Right lobe of liver (tissue), 6 donors: ENCODE measurements around the gene LENEP. TPM values are rescaled to one million over a fixed set of nuclear protein-coding genes. Genes with fewer than 3 reads are reported as not detected.

ENCODE experiments used
- ATAC-seq, 4 donors: fragments of 200-7000 bp; cut with Tn5 transposase; one replicate each; pipeline ENCODE4 v1.9.1; 2020; ENCODE audit warnings: mild to moderate bottlenecking in 4 of 4, moderate library complexity in 4 of 4
- DNase-seq, 3 donors: peaks; one replicate each; pipeline ENCODE4 v3.0.0-alpha.2; 2020
- H3K27ac ChIP-seq, 3 donors: fragments of 200-600 bp; one replicate each; pipeline ENCODE4 v1.8.0; 2022
- H3K27me3 ChIP-seq, 2 donors: fragments of 200-600 bp; one replicate each; pipeline ENCODE4 v1.8.0; 2022
- H3K36me3 ChIP-seq, 4 donors: fragments of 200-600 bp; sonication (generic) in 1 of 4; one replicate each; pipeline versions ENCODE4 v1.5.1 to v1.8.0; 2017 to 2022; ENCODE audit warnings: control low read depth in 1 of 4
- H3K4me1 ChIP-seq, 4 donors: fragments of 200-600 bp; sonication (generic) in 1 of 4; one replicate each; pipeline versions ENCODE4 v1.5.1 to v1.8.0; 2017 to 2022; ENCODE audit warnings: control low read depth in 1 of 4
- H3K4me3 ChIP-seq, 3 donors: fragments of 200-600 bp; one replicate each; pipeline ENCODE4 v1.8.0; 2022
- H3K9me3 ChIP-seq, 4 donors: fragments of 200-600 bp; sonication (generic) in 1 of 4; one replicate each; pipeline versions ENCODE4 v1.5.1 to v1.8.0; 2017 to 2022; ENCODE audit warnings: control low read depth in 1 of 4
- CTCF ChIP-seq, 4 donors: fragments of 200-600 bp in 3 of 4; fragments of 450-650 bp in 1 of 4; IDR thresholded peaks; one replicate each; pipeline versions ENCODE4 v1.5.1 to v1.8.0; 2016 to 2022; ENCODE audit warnings: antibody characterized with exemption in 4 of 4, mild to moderate bottlenecking in 2 of 4
- POLR2A ChIP-seq: fragments of 450-650 bp; IDR thresholded peaks from one replicate; pipeline ENCODE4 v1.6.1; 2017; ENCODE audit warnings: antibody characterized with exemption, mild to moderate bottlenecking
- WGBS: methylation state at CpG from one replicate; pipeline ENCODE4 v1.1.6; 2018; ENCODE audit warnings: low coverage, low lambda C conversion rate; ENCODE audit not compliant: insufficient coverage; ENCODE audit errors: missing lambda C conversion rate; 5-methylcytosine and 5-hydroxymethylcytosine counted together
- intact Hi-C, 2 donors: fragments of 100-400 bp; cut with DNase I; formaldehyde crosslinking; loops; one replicate each; pipeline versions ENCODE4 v1.11.2 to v1.14.1; 2022
- long read RNA-seq: library from polyadenylated mRNA; unstranded; transcript quantifications from one replicate; pipeline ENCODE4 v2.0.0, GENCODE V29; 2019
- total RNA-seq, 6 experiments: library from RNA; depleted of rRNA in 2 of 6; stranded (reverse); fragments of >200 nt in 2 of 6; fragmentation: NEBNext Ultra II Directional in 3 of 6; extraction: Animal tissue kit (Norgen Biotek cat#: 25700) in 3 of 6; gene quantifications; one replicate each; pipeline versions ENCODE4 v1.1.0 to v1.2.4, GENCODE V29; 2016 to 2023
- donor health status: DM: no; HTN: yes; CAD: no.
- donor health status: DM: no; HTN: no; CAD: no.
- donor health status: DM: no; HTN: no; CAD: no.
- donor health status: DM: no; HTN: yes; CAD: no.
- donor health status: DM: no; HTN: yes; CAD: no.

Gene LENEP
- total RNA-seq: not detected
- long read RNA-seq: 0 reads

- peaks cover 0 to 9% (median 0%) of the 10 kb centered on the region in 4 donors for H3K4me1 ChIP-seq
- H3K4me3 ChIP-seq: no peak within 1 kb of the TSS
- H3K27me3 ChIP-seq: no peaks in the 10 kb centered on the region
- H3K36me3 ChIP-seq: peaks cover 0 to 6% (median 0%) of the 10 kb centered on the region in 4 donors
- intact Hi-C loops: no loop called here
- no peak for DNase-seq
- no peaks in the 10 kb centered on the region for H3K9me3 ChIP-seq
- 80% methylated on average over 1 of the region's 8 CpGs for WGBS
- TF ChIP-seq POLR2A: no peak
- TF ChIP-seq CTCF (IDR thresholded peaks at IDR 0.05): no peak
- no peak for ATAC-seq
- no peak within 1 kb of the TSS for H3K27ac ChIP-seq
Measured at GRCh38 chr1:154993572-154994268, at the start of gene LENEP. Gene LENEP (plus strand): TSS chr1:154993586. CDS start chr1:154993608, 22 bp downstream.

- H3K27ac ChIP-seq: peak overlapping the region in 2 of 3 donors; percentile 70 to 86
- intact Hi-C loops: no loop called here
- H3K4me1 ChIP-seq: peaks cover 0 to 28% (median 9%) of the 10 kb centered on the region in 4 donors
- ATAC-seq (peak; percentile 51 to 62 (median 59)), DNase-seq (peak in 1 of 3 donors; percentile 48)
- peaks cover 0 to 7% (median 0%) of the 10 kb centered on the region in 4 donors for H3K36me3 ChIP-seq
- WGBS: 23% methylated on average over 6 of the region's 6 CpGs
- TF ChIP-seq POLR2A: no peak
- peak; percentile 62 to 82 (median 74) for TF ChIP-seq CTCF (IDR thresholded peaks at IDR 0.05)
- no peak overlapping the region for H3K4me3 ChIP-seq
- no peaks in the 10 kb centered on the region for H3K27me3 ChIP-seq
- H3K9me3 ChIP-seq: no peaks in the 10 kb centered on the region
Measured at GRCh38 chr1:154943649-154944400, 49.6 kb upstream of the LENEP start.

GRCh38 chr1:154944401-154945159, 48.8 kb upstream of the LENEP start:
- Histone ChIP-seq H3K4me1 (peaks cover 0 to 28% (median 9%) of the 10 kb centered on the region in 4 donors), H3K9me3 (no peaks in the 10 kb centered on the region), H3K27me3 (no peaks in the 10 kb centered on the region), H3K4me3 (no peak overlapping the region), H3K27ac (peak overlapping the region; percentile 18 to 86 (median 70)), H3K36me3 (peaks cover 0 to 7% (median 0%) of the 10 kb centered on the region in 4 donors)
- peak; percentile 73 to 86 (median 80) for ATAC-seq
- WGBS: 20% methylated on average over 8 of the region's 9 CpGs
- intact Hi-C loops: no loop called here
- peak; percentile 50 to 83 (median 78) for DNase-seq
- TF ChIP-seq CTCF (IDR thresholded peaks at IDR 0.05): no peak
- no peak for TF ChIP-seq POLR2A

GRCh38 chr1:154945160-154945961, 48.0 kb upstream of the LENEP start:
- H3K4me3 ChIP-seq: no peak overlapping the region
- DNase-seq (no peak), ATAC-seq (no peak)
- intact Hi-C loops: no loop called here
- H3K4me1 ChIP-seq: peaks cover 0 to 28% (median 9%) of the 10 kb centered on the region in 4 donors
- H3K36me3 ChIP-seq: peaks cover 0 to 7% (median 0%) of the 10 kb centered on the region in 4 donors
- H3K27ac ChIP-seq: peak overlapping the region in 2 of 3 donors; percentile 70 to 86
- TF ChIP-seq CTCF (IDR thresholded peaks at IDR 0.05) (no peak), POLR2A (no peak)
- H3K27me3 ChIP-seq: no peaks in the 10 kb centered on the region
- no peaks in the 10 kb centered on the region for H3K9me3 ChIP-seq
- 41% methylated on average over 6 of the region's 15 CpGs for WGBS
